ENCODE results near the gene SMARCAL1. TPM values are rescaled to one million over a fixed set of nuclear protein-coding genes. Genes with fewer than 3 reads are reported as not detected.

The SMARCAL1 gene
- total RNA-seq, 3 donors from 2014 or later = 16.4 to 20.0 (median 17.8) TPM

- intact Hi-C loops (cut with DNase I, micrococcal nuclease) = no loop called here
- DNase-seq = no peak
These were observed 12.7 kb upstream of the SMARCAL1 start for GRCh38 chr2:216399621-216400020.

GRCh38 chr2:216402751-216403150 lies 9.5 kb upstream of the SMARCAL1 start:
- no peaks in the 10 kb centered on the region for H3K4me1 ChIP-seq (ENCODE audit: low read depth)
- DNase-seq (no peak), ATAC-seq (no peak)
- H3K4me3 ChIP-seq = no peak overlapping the region
- intact Hi-C loops (cut with DNase I, micrococcal nuclease) = no loop called here
- H3K36me3 ChIP-seq (ENCODE audit: low read depth) = no peaks in the 10 kb centered on the region
- no peaks in the 10 kb centered on the region for H3K9me3 ChIP-seq
- no peak for TF ChIP-seq CTCF (IDR thresholded peaks at IDR 0.05)

More at GRCh38 chr2:216399621-216400020, 12.7 kb upstream of the SMARCAL1 start:
- Histone ChIP-seq H3K36me3 (ENCODE audit: low read depth) (no peaks in the 10 kb centered on the region), H3K9me3 (no peaks in the 10 kb centered on the region), H3K4me1 (ENCODE audit: low read depth) (no peaks in the 10 kb centered on the region), H3K4me3 (no peak overlapping the region)
- TF ChIP-seq CTCF (IDR thresholded peaks at IDR 0.05) = no peak
- no peak for ATAC-seq

- Histone ChIP-seq H3K4me1 (ENCODE audit: low read depth) (no peaks in the 10 kb centered on the region), H3K9me3 (no peaks in the 10 kb centered on the region), H3K4me3 (no peak overlapping the region), H3K36me3 (ENCODE audit: low read depth) (no peaks in the 10 kb centered on the region)
- DNase-seq = peak in 1 of 3 donors; percentile 63
- peak; percentile 75 for TF ChIP-seq CTCF (IDR thresholded peaks at IDR 0.05)
- peak; percentile 68 for ATAC-seq
- intact Hi-C loops (cut with DNase I, micrococcal nuclease) = no loop called here
These were observed 8.2 kb upstream of the SMARCAL1 start for GRCh38 chr2:216404010-216404618.

- no peaks in the 10 kb centered on the region for H3K36me3 ChIP-seq (ENCODE audit: low read depth)
- intact Hi-C loops (cut with DNase I, micrococcal nuclease) = no loop called here
- ATAC-seq = no peak
- no peak for TF ChIP-seq CTCF (IDR thresholded peaks at IDR 0.05)
- H3K4me1 ChIP-seq (ENCODE audit: low read depth) = no peaks in the 10 kb centered on the region
- H3K4me3 ChIP-seq = no peak overlapping the region
- H3K9me3 ChIP-seq = no peaks in the 10 kb centered on the region
- no peak for DNase-seq
These were observed 6.7 kb upstream of the SMARCAL1 start for GRCh38 chr2:216405588-216405987.

GRCh38 chr2:216406826-216407225 lies 5.5 kb upstream of the SMARCAL1 start:
- Histone ChIP-seq H3K9me3 (no peaks in the 10 kb centered on the region), H3K4me3 (no peak overlapping the region), H3K4me1 (ENCODE audit: low read depth) (no peaks in the 10 kb centered on the region), H3K36me3 (ENCODE audit: low read depth) (no peaks in the 10 kb centered on the region)
- DNase-seq (no peak), ATAC-seq (no peak)
- no peak for TF ChIP-seq CTCF (IDR thresholded peaks at IDR 0.05)
- intact Hi-C loops (cut with DNase I, micrococcal nuclease) = no loop called here
